CD4-positive, alpha-beta T cell (primary cell): ENCODE results near the gene SMTNL1. TPM values are rescaled to one million over a fixed set of nuclear protein-coding genes. Genes with fewer than 3 reads are reported as not detected.

ENCODE experiments used
- ATAC-seq: fragments of 200-7000 bp; cut with Tn5 transposase; one replicate; pipeline ENCODE4 v1.10.0; 2022; ENCODE audit warnings: mild to moderate bottlenecking; ENCODE audit not compliant: poor library complexity
- CTCF ChIA-PET: fragments of 350-600 bp; sonication (Branson Sonifier 250); formaldehyde crosslinking; loops from one replicate; lab custom pipeline; 2021; ENCODE audit warnings: antibody characterized with exemption, inconsistent platforms; lab: Charles Lee
- POLR2A ChIA-PET: fragments of 350-600 bp; sonication (Branson Sonifier 250); formaldehyde crosslinking; loops from one replicate; lab custom pipeline; 2021; ENCODE audit warnings: antibody characterized with exemption, inconsistent platforms; lab: Charles Lee
- DNase-seq, 14 experiments: peaks; one replicate each; pipeline ENCODE4 v3.0.0-alpha.2; 2013 to 2020; ENCODE audit warnings: mixed read lengths in 2 of 14
- H3K27ac ChIP-seq, 2 donors: one replicate each; pipeline versions ENCODE4 v1.5.1 to v1.7.0; 2013; ENCODE audit warnings: low read length in 2 of 2, low read depth in 1 of 2, mild to moderate bottlenecking in 1 of 2
- H3K27me3 ChIP-seq, 2 experiments: 1 replicate in 1 of 2; 2 replicates in 1 of 2; pipeline versions ENCODE4 v1.6.1 to v1.7.0; 2013; ENCODE audit warnings: low read length in 2 of 2, control low read depth in 1 of 2, mild to moderate bottlenecking in 1 of 2, moderate library complexity in 1 of 2; ENCODE audit not compliant: insufficient read depth in 2 of 2, control insufficient read depth in 1 of 2
- H3K36me3 ChIP-seq: one replicate; pipeline ENCODE4 v1.6.1; 2013; ENCODE audit warnings: low read length, control low read depth; ENCODE audit not compliant: insufficient read depth
- H3K4me1 ChIP-seq: one replicate; pipeline ENCODE4 v1.6.1; 2013; ENCODE audit warnings: low read length, control low read depth; ENCODE audit not compliant: insufficient read depth
- H3K4me3 ChIP-seq: one replicate; pipeline ENCODE4 v1.5.1; 2013; ENCODE audit warnings: mild to moderate bottlenecking, low read length, moderate library complexity
- H3K9me3 ChIP-seq, 2 experiments: 1 replicate in 1 of 2; 2 replicates in 1 of 2; pipeline versions ENCODE4 v1.6.1 to v1.7.0; 2013; ENCODE audit warnings: low read length in 2 of 2, mild to moderate bottlenecking in 2 of 2, control low read depth in 1 of 2, moderate library complexity in 1 of 2; ENCODE audit not compliant: control insufficient read depth in 1 of 2, insufficient read depth in 1 of 2
- H3K27ac Mint-ChIP-seq: one replicate; pipeline ENCODE4 v1.8.0; 2020; ENCODE audit warnings: mixed read lengths
- H3K27me3 Mint-ChIP-seq: one replicate; pipeline ENCODE4 v1.8.0; 2021; ENCODE audit warnings: mixed read lengths
- H3K36me3 Mint-ChIP-seq: one replicate; pipeline ENCODE4 v1.8.0; 2021; ENCODE audit warnings: low read depth, mixed read lengths
- H3K4me1 Mint-ChIP-seq: one replicate; pipeline ENCODE4 v1.8.0; 2021; ENCODE audit warnings: low read depth, mixed read lengths
- H3K4me3 Mint-ChIP-seq: one replicate; pipeline ENCODE4 v1.8.0; 2020; ENCODE audit warnings: mild to moderate bottlenecking, mixed read lengths
- H3K9me3 Mint-ChIP-seq: one replicate; pipeline ENCODE4 v1.8.0; 2020; ENCODE audit warnings: mixed read lengths
- CTCF ChIP-seq: fragments of 200-600 bp; IDR thresholded peaks from one replicate; pipeline ENCODE4 v1.8.0; 2022; ENCODE audit warnings: antibody characterized with exemption, mild to moderate bottlenecking
- intact Hi-C, 2 experiments: fragments of 100-400 bp; cut with DNase I in 1 of 2; cut with micrococcal nuclease in 1 of 2; formaldehyde crosslinking; loops; one replicate each; pipeline versions ENCODE4 v1.15.1 to v1.9.0; 2023 to 2025; cut with DNase I, micrococcal nuclease
- polyA plus RNA-seq, 2 donors: library from polyadenylated mRNA; unstranded; fragments of 120-200 nt; gene quantifications; one replicate each; pipeline ENCODE4 v1.2.1, GENCODE V29; 2013
- total RNA-seq, 174 experiments: library from RNA in 2 of 174; stranded (reverse) in 2 of 174; gene quantifications; one replicate each; pipeline ENCODE4 v1.2.3 and lab custom pipeline; 2021 to 2026

SMTNL1 gene
- total RNA-seq (not detected), total RNA-seq (lab: John Stamatoyannopoulos, UW) (0 to 0.28 (median 0) reads per million in 172 experiments)
- 0.15 TPM for polyA plus RNA-seq (2013, experiment 1 of 2)
- polyA plus RNA-seq (2013, experiment 2 of 2) = 5.1 TPM

DNA sequence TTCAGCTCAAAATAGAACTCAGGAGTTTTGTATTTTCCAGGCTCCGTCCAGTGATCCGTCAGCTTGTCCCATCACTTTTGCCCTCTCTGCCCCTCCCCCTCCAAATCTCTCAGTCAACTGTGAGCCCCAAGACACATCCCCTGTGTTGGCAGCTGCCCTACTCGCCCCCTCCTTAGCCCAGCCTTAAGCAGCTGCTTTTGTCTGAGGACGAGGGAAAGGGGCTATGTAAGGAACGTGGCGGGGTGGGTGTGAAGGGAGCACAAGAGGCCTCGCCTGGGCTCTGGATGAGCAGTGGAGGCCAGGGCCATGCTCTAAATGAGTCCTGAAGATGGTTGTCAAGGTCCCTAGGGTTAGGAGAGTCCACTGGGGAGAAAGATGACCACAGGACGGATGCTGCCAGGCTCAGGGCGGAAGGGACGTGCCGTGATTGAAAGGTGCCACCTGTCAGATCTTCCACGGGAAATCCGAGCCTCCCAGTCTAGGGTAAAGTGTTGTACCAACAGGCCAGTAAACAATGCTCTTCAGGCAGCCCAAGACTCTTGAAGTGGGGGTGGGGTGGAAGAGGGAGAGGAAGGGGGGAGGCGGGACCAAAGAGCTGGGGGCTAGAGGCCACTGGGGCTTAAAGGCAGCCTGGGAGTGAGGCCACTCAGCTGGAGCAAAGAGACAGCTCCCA, at the start of gene SMTNL1:
Gene SMTNL1 (plus strand): TSS at position 649 of the 673 bp plus-strand sequence. CDS start 5,048 bp downstream, outside the sequence.
- POLR2A ChIA-PET = no interaction called here
- Mint-ChIP-seq H3K4me3 (no peak within 1 kb of the TSS), H3K36me3 (peaks cover 4% of the 10 kb centered on the region), H3K4me1 (no peaks in the 10 kb centered on the region), H3K27me3 (no peaks in the 10 kb centered on the region), H3K9me3 (no peaks in the 10 kb centered on the region), H3K27ac (no peak within 1 kb of the TSS)
- DNase-seq = no peak
- TF ChIP-seq CTCF = no peak
- CTCF ChIA-PET = no interaction called here
- no peak within 1 kb of the TSS for H3K4me3 ChIP-seq
- intact Hi-C loops = no loop called here
- no peaks in the 10 kb centered on the region for H3K27me3 ChIP-seq
- H3K36me3 ChIP-seq = peaks cover 2% of the 10 kb centered on the region
- no peak for ATAC-seq
- no peaks in the 10 kb centered on the region for H3K4me1 ChIP-seq
- no peak within 1 kb of the TSS for H3K27ac ChIP-seq
- no peaks in the 10 kb centered on the region for H3K9me3 ChIP-seq

DNA sequence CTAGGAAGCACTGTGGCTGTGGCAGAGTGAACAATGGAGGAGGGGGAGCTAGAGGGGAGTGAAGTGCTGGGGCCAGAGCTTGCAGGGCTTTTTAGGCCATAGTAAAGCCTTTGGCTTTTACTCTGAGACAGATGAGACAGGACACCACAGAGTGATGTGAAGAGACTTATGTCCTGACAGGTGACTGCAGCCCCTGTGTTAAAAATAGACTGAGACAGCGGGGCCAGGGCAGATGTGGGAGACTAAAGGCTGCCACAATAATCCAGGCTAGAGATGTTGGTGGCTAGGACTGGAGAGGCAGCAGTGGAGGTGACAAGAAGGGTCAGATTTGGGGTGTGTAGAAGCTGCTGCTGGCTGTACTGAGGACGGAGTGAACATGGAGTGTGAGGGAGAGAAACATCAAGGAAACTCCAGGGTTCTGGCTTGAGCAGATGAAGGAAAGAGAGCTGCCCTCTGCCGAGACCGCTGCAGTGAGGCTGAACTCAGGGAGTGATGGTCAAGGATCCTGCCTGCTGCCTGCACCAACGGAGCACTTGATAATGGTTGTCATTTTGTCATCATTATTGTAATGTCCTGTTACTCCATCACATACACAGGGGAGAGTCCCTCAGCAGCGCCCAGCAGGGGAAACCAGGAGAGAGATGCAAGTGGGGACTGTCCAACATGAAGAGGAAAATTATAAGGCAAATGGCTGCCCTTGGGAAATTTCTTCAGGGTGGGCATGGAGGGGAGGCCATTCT, 49.3 kb upstream of the SMTNL1 start:
- H3K27me3 Mint-ChIP-seq = peaks cover 16% of the 10 kb centered on the region
- DNase-seq (no peak), ATAC-seq (no peak)
- Histone ChIP-seq H3K9me3 (no peaks in the 10 kb centered on the region), H3K36me3 (peaks cover 36% of the 10 kb centered on the region), H3K4me1 (peaks cover 7% of the 10 kb centered on the region), H3K27ac (no peak overlapping the region), H3K27me3 (peaks cover 12 to 16% of the 10 kb centered on the region in 2 experiments), H3K4me3 (no peak overlapping the region)
- H3K9me3 Mint-ChIP-seq = no peaks in the 10 kb centered on the region
- H3K4me3 Mint-ChIP-seq = no peak overlapping the region
- ChIA-PET CTCF (no interaction called here), POLR2A (no interaction called here)
- H3K27ac Mint-ChIP-seq = no peak overlapping the region
- peaks cover 50% of the 10 kb centered on the region for H3K36me3 Mint-ChIP-seq
- no peak for TF ChIP-seq CTCF
- intact Hi-C loops = no loop called here
- H3K4me1 Mint-ChIP-seq = no peaks in the 10 kb centered on the region

DNA sequence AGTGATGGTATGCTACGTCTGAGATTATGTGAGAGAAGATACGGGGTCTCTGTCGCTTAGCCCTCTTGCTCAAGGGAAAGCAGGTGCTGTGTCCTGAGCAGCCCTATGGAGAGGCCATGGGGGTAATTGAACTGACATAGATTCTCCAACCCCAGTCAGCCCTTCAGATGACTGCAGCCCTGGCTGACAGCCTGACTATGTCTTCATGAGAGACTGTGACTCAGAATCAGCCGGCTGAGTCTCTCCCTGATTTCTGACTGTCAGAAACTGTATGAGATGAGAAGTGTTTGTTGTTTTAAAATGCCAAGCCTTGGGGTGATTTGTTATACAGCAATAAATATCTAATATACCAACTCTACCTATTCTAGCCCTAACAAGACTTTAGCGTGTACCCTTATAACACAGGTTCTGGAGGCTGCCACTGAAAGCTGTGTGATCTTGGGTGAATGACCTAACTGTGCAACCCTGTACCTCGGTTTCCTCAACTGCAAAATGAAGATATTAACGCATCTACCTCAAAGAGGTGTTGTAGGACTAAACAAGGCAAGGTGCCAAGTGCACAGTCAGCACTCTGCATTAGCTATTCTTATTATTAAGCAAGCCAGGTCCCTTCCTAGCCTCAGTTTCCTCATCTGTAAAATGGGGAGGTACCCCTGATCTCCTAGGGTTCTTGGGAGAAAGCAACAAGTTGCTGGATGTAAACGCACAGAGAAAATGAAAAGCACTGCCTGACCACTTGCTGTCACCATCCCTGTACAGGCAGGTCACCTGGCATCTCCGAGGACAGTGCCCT, 46.7 kb upstream of the SMTNL1 start:
- Mint-ChIP-seq H3K4me1 (no peaks in the 10 kb centered on the region), H3K27ac (no peak overlapping the region), H3K4me3 (no peak overlapping the region), H3K36me3 (peaks cover 39% of the 10 kb centered on the region), H3K27me3 (peaks cover 3% of the 10 kb centered on the region), H3K9me3 (no peaks in the 10 kb centered on the region)
- H3K27me3 ChIP-seq = no peaks in the 10 kb centered on the region
- no peak for DNase-seq
- H3K36me3 ChIP-seq = peaks cover 24% of the 10 kb centered on the region
- TF ChIP-seq CTCF = no peak
- intact Hi-C loops = loop anchor here in 1 of 2 experiments (2.0 to 5.0 kb wide), 2 partner anchors 77 to 148 kb away; partner anchors contain the start of gene UBE2L6
- ChIA-PET CTCF (interaction anchor here (6.0 kb wide), 1 partner anchor 37 kb away, joined by 130 read pairs; the partner anchor contains the start of gene TIMM10), POLR2A (interaction anchor here (3.4 kb wide), 1 partner anchor 35 kb away, joined by 28 read pairs; no protein-coding TSS in a partner anchor)
- H3K4me3 ChIP-seq = no peak overlapping the region
- ATAC-seq = no peak
- H3K4me1 ChIP-seq = peaks cover 4% of the 10 kb centered on the region
- no peak overlapping the region for H3K27ac ChIP-seq
- no peaks in the 10 kb centered on the region for H3K9me3 ChIP-seq
